Measurements from ENCODE around the gene PRPS2. TPM values are rescaled to one million over a fixed set of nuclear protein-coding genes. Genes with fewer than 3 reads are reported as not detected.

The PRPS2 gene
- total and polyA plus RNA-seq, 2 of the 8 experiments (the other 6 are each of a cell fraction or from before 2014, with no cell fraction given) = 11.8 to 31.4 TPM

DNA sequence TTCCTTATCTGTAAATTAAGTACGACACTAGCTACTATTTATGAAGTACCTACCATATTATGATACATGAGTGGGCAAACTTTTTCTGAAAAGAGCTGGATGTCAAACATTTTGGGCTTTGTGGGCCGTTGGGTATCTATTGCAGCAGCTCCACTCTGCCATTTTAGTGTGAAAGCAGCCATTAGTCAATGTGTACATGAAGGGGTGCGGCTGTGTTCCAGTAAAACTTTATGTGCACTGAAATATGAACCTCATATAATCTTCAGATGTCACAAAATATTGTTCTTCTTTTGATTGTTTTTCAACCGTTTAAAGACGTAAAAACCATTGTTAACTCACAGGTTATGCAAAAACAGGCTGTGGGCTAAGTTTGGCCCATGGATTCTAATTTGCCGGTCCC is 14.1 kb downstream of the PRPS2 start:
- TF ChIP-seq KDM4A (IDR thresholded peaks at IDR 0.05; ENCODE audit: low read depth, low read length, severe bottlenecking) = no peak
- TF ChIP-seq SP2 (IDR thresholded peaks at IDR 0.05; ENCODE audit: low read length) = no peak
- H2BK15ac ChIP-seq (ENCODE audit: low read length) = no peak overlapping the region
- no peak overlapping the region for H4K8ac ChIP-seq (ENCODE audit: extremely low read depth, insufficient read depth, low read length)
- no peak overlapping the region for H4K5ac ChIP-seq (ENCODE audit: insufficient read length, low read depth, low read length)
- H3K4me3 ChIP-seq (ENCODE audit: extremely low read depth in 1 of 4, insufficient read depth in 2 of 4, low read depth in 3 of 4, low read length in 4 of 4) = no peak overlapping the region
- H3K23ac ChIP-seq (ENCODE audit: insufficient read length) = no peak overlapping the region
- FAIRE-seq (no peak), DNase-seq (ENCODE audit: low read depth in 1 of 2, low spot score in 2 of 2) (no peak)
- H3K27ac ChIP-seq (ENCODE audit: low read depth, low read length) = no peak overlapping the region
- H3K56ac ChIP-seq (replicated peaks; ENCODE audit: insufficient read length, low read depth, low read length) = no peak overlapping the region
- no peaks in the 10 kb centered on the region for H3K9me3 ChIP-seq (ENCODE audit: insufficient read depth in 2 of 2, low read depth in 1 of 2, low read length in 1 of 2)
- H2BK12ac ChIP-seq (ENCODE audit: low read depth, low read length) = no peak overlapping the region
- no peaks in the 10 kb centered on the region for H3K79me1 ChIP-seq (ENCODE audit: low read depth, low read length)
- ChIA-PET CTCF (ENCODE audit: partially characterized antibody) (interaction anchor here (1.0 to 2.4 kb wide), 3 partner anchors 8 to 88 kb away, joined by 3 to 8 read pairs (median 7); no protein-coding TSS in a partner anchor), POLR2A (ENCODE audit: partially characterized antibody) (no interaction called here)
- H3K18ac ChIP-seq (ENCODE audit: extremely low read depth, low read length) = no peak overlapping the region
- 93% methylated on average over 6 of the region's 6 CpGs; no CpG with 5 or more reads in 1 of the 2 experiments for WGBS, 2 experiments (ENCODE audit: extremely low coverage in 1 of 2, insufficient coverage in 1 of 2, insufficient read length in 1 of 2, insufficient replicate concordance in 2 of 2, low coverage in 1 of 2, low lambda C conversion rate in 2 of 2, missing lambda C conversion rate in 1 of 2)
- H3K23me2 ChIP-seq (ENCODE audit: low read depth, low read length) = no peaks in the 10 kb centered on the region
- H3K79me2 ChIP-seq (ENCODE audit: control insufficient read depth in 1 of 2, insufficient read depth in 2 of 2, low read length in 2 of 2) = no peaks in the 10 kb centered on the region
- H3K4ac ChIP-seq (replicated peaks; ENCODE audit: insufficient read length, low read depth, low read length) = no peak overlapping the region
- no peak overlapping the region for H3K9ac ChIP-seq (replicated peaks in 1 of 4; ENCODE audit: extremely low read depth in 1 of 4, low read depth in 3 of 4, low read length in 3 of 4)
- peaks cover 0 to 7% (median 1%) of the 10 kb centered on the region in 4 experiments; a peak in 3 of 8 replicates for H3K36me3 ChIP-seq (ENCODE audit: control insufficient read depth in 2 of 4, insufficient read depth in 4 of 4, low read length in 3 of 4)
- H2AK5ac ChIP-seq (ENCODE audit: low read depth, low read length) = no peak overlapping the region
- no peak overlapping the region for H2BK5ac ChIP-seq (ENCODE audit: low read depth, low read length)
- no peaks in the 10 kb centered on the region; a peak in 1 of 7 replicates for H3K4me1 ChIP-seq (replicated peaks in 1 of 4; ENCODE audit: control insufficient read depth in 3 of 4, insufficient read depth in 4 of 4, low read length in 3 of 4)
- no peak overlapping the region for H4K91ac ChIP-seq (replicated peaks; ENCODE audit: insufficient read length, low read length)
- H3K14ac ChIP-seq (ENCODE audit: insufficient read length) = no peak overlapping the region
- H2AFZ ChIP-seq (ENCODE audit: low read length) = no peak overlapping the region
- H4K20me1 ChIP-seq (replicated peaks in 1 of 2; ENCODE audit: control insufficient read depth in 1 of 2, insufficient read depth in 2 of 2, low read length in 2 of 2) = no peaks in the 10 kb centered on the region
- H3K4me2 ChIP-seq (ENCODE audit: insufficient read depth in 1 of 2, low read depth in 2 of 2, low read length in 2 of 2) = no peak overlapping the region
- no peak overlapping the region for H2BK20ac ChIP-seq (ENCODE audit: low read length)
- no peaks in the 10 kb centered on the region for H3K27me3 ChIP-seq (replicated peaks in 1 of 4; ENCODE audit: control insufficient read depth in 3 of 4, extremely low read depth in 1 of 4, insufficient read depth in 3 of 4, low read length in 3 of 4)
- no peak overlapping the region for H2BK120ac ChIP-seq (replicated peaks; ENCODE audit: low read depth, low read length)
